Parathyroid adenoma (tissue), 2 donors: ENCODE data around the gene TVP23C.
A peak's percentile ranks its signal among the peaks of the same experiment; 100 is the strongest.
"Not testable (repeated sequence)": the region's sequence is repeated elsewhere in the genome, so short reads cannot be mapped to it uniquely, and the experiment has no call there.

Experiments used
- H2AFZ ChIP-seq: fragments of 300-600 bp; sonication (generic); one replicate; pipeline ENCODE4 v1.7.0; 2017; ENCODE audit warnings: antibody characterized with exemption, mild to moderate bottlenecking
- H3K27ac ChIP-seq: fragments of 300-600 bp; sonication (generic); one replicate; pipeline ENCODE4 v1.7.0; 2017
- H3K27me3 ChIP-seq: fragments of 300-600 bp; sonication (generic); one replicate; pipeline ENCODE4 v1.7.0; 2017; ENCODE audit warnings: low read length; ENCODE audit not compliant: control insufficient read depth, insufficient read depth
- H3K36me3 ChIP-seq: fragments of 300-600 bp; sonication (generic); one replicate; pipeline ENCODE4 v1.7.0; 2017; ENCODE audit warnings: low read length; ENCODE audit not compliant: control insufficient read depth, insufficient read depth
- H3K4me1 ChIP-seq: fragments of 300-600 bp; sonication (generic); one replicate; pipeline ENCODE4 v1.7.0; 2017; ENCODE audit warnings: control low read depth
- H3K4me2 ChIP-seq: fragments of 300-600 bp; sonication (generic); one replicate; pipeline ENCODE4 v1.7.0; 2017; ENCODE audit warnings: low read length
- H3K4me3 ChIP-seq: fragments of 300-600 bp; sonication (generic); one replicate; pipeline ENCODE4 v1.7.0; 2017; ENCODE audit warnings: low read depth, low read length
- H3K79me2 ChIP-seq: fragments of 300-600 bp; sonication (generic); one replicate; pipeline ENCODE4 v1.7.0; 2017; ENCODE audit warnings: control low read depth
- H3K9ac ChIP-seq: fragments of 300-600 bp; sonication (generic); one replicate; pipeline ENCODE4 v1.7.0; 2017; ENCODE audit warnings: mild to moderate bottlenecking
- H3K9me3 ChIP-seq: fragments of 300-600 bp; sonication (generic); one replicate; pipeline ENCODE4 v1.7.0; 2017; ENCODE audit warnings: low read length; ENCODE audit not compliant: control insufficient read depth
- TF ChIP-seq, protein P1 (sequence below): fragments of 300-600 bp; sonication (generic); IDR thresholded peaks from one replicate; pipeline ENCODE4 v1.7.0; 2017; ENCODE audit warnings: antibody characterized with exemption, mild to moderate bottlenecking
- donor health status: primary hyperparathyroidism.

The TVP23C gene

DNA sequence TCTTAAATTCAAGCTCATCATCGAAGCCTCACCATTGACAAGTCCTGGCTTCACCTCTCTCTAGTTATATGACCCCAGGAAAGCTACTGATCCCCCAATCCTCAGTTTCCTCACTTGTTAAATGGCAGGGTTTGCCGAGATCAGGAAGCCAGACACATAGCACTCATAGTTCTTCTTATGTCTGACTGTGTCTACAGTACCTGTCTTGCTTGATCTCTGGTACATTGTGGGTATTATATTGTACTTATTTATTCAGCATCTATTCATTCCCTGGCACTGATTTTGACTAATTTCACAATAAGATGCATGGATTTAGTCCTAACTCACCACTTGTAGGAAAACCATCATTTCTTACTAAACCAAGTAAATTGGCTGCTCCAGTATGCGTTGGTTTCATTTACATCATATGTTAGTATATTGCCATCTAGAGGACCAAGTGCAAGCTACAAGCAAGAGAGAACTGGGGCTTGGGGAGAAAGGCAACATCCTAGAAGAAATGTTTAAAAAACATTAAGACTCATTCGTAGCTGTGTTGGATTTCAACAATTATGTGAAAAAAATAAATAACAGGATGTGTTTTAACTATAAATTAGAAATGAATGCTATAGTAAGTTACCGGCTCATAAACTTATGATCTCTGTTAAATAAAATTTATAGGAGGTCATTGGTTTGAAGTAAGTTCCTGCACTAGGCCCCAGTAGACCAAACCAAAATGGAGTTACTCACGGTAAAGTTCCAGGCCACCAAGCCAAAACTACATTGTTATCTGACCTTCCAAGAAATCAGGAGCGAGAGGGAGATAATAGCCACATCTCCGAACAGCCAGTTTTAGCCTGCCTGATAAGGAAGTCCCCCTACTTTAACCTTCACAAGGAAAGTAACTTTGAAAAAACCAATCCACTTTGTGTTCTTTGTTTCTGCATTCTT is 36.7 kb downstream of the TVP23C start:
- H3K27me3 ChIP-seq, H3K79me2 ChIP-seq, H3K27ac ChIP-seq, H2AFZ ChIP-seq, H3K36me3 ChIP-seq, H3K4me2 ChIP-seq, H3K4me3 ChIP-seq, H3K9me3 ChIP-seq, H3K9ac ChIP-seq, H3K4me1 ChIP-seq: not testable (repeated sequence)
- TF ChIP-seq, protein P1, sequence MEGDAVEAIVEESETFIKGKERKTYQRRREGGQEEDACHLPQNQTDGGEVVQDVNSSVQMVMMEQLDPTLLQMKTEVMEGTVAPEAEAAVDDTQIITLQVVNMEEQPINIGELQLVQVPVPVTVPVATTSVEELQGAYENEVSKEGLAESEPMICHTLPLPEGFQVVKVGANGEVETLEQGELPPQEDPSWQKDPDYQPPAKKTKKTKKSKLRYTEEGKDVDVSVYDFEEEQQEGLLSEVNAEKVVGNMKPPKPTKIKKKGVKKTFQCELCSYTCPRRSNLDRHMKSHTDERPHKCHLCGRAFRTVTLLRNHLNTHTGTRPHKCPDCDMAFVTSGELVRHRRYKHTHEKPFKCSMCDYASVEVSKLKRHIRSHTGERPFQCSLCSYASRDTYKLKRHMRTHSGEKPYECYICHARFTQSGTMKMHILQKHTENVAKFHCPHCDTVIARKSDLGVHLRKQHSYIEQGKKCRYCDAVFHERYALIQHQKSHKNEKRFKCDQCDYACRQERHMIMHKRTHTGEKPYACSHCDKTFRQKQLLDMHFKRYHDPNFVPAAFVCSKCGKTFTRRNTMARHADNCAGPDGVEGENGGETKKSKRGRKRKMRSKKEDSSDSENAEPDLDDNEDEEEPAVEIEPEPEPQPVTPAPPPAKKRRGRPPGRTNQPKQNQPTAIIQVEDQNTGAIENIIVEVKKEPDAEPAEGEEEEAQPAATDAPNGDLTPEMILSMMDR, result peak; percentile 61

DNA sequence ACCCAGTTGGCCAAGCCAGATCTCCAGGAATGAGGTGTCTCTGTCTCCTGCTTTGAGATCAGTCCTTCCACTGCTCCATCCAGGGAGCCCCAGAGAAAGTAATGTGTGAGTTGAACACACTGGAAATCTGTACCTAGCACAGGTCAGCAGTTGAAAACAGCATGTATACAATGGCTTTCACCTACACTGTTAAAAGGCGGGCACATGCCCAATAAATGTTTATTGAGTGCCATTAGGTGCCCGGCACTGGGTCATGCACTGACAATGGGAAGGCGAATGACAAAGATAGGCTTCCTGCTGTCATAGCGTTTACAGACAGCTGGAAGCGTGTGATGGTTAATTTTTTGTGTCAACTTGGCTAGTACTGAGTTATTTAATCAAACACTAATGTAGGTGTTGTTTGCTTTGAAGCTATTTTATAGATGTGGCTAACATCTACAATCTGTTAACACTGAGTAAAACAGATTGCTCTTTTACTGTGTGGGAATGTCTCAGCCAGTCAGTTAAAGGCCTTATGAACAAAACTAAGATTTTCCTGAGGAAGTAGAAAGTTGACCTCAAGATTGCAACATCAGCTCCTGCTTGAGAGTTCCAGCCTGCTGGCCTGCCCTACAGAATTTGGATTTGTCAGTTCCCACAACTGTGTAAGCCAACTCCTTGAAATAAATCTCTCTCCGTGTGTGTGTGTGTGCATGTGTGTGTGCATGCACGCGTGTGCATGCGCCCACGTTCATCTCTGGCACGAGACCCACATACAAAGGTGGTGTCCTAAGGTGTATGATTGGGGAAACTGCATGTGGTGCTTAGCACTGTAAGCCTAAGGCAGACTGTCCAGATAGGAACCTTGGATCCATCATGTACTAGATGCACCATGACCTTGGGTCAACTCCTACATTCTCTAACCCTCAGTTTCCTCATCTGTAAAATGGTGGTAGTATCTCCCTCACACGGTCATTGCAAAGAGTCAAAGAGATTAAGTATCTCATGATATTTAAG is 38.0 kb downstream of the TVP23C start:
- H3K79me2 ChIP-seq, H3K4me2 ChIP-seq, H3K4me3 ChIP-seq, H2AFZ ChIP-seq, H3K9me3 ChIP-seq, H3K4me1 ChIP-seq, H3K27me3 ChIP-seq, H3K27ac ChIP-seq, H3K9ac ChIP-seq, H3K36me3 ChIP-seq: not testable (repeated sequence)

DNA sequence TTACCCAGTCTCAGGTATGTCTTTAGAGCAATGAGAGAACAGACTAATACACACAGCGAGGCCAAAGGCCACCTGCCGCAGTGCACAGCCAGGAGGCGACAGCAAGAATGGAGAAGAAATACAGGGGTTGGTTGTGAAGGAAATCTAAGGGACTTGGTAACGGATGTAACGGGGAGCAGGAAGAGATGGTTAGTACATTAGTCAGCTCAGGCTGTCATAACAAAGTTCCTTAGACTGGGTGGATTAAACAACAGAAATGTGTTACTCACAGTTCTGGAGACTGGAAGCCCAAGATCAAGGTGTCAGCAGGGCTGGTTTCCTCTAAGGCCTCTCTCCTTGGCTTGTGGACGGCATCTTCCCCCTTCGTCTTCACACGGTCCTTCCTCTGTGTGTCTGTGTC is 47.1 kb downstream of the TVP23C start:
- Histone ChIP-seq H3K9ac (no peak overlapping the region), H3K4me1 (no peaks in the 10 kb centered on the region), H3K27me3 (no peaks in the 10 kb centered on the region), H3K79me2 (peaks cover 5% of the 10 kb centered on the region), H2AFZ (no peak overlapping the region), H3K27ac (no peak overlapping the region), H3K36me3 (no peaks in the 10 kb centered on the region), H3K4me2 (no peak overlapping the region), H3K9me3 (no peaks in the 10 kb centered on the region), H3K4me3 (no peak overlapping the region)
- TF ChIP-seq, protein P1, result no peak

DNA sequence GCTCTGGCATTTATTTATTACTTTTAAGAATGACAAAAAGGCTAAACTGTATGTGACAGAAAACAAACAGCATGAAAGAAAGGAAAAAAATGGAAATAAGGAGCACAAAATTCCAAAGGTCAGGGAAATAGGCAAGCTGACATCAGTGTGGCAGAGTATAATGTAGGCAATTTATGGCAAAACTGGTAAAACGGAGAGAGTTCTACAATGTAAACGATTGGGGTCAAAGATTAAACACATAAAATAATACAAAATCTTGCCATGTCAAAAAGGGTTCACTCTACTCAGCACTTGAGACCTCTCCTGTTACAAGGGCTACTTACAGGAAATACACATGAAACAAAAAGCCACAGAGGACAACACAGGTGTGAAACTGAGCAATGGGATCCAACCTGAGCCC is 48.8 kb downstream of the TVP23C start:
- H3K36me3 ChIP-seq, result no peaks in the 10 kb centered on the region
- H3K79me2 ChIP-seq, result peaks cover 2% of the 10 kb centered on the region
- no peak overlapping the region for H2AFZ ChIP-seq
- H3K27me3 ChIP-seq, result no peaks in the 10 kb centered on the region
- no peak overlapping the region for H3K4me3 ChIP-seq
- TF ChIP-seq, protein P1, result no peak
- no peak overlapping the region for H3K4me2 ChIP-seq
- no peak overlapping the region for H3K9ac ChIP-seq
- H3K9me3 ChIP-seq, result no peaks in the 10 kb centered on the region
- H3K27ac ChIP-seq, result no peak overlapping the region
- H3K4me1 ChIP-seq, result no peaks in the 10 kb centered on the region

DNA sequence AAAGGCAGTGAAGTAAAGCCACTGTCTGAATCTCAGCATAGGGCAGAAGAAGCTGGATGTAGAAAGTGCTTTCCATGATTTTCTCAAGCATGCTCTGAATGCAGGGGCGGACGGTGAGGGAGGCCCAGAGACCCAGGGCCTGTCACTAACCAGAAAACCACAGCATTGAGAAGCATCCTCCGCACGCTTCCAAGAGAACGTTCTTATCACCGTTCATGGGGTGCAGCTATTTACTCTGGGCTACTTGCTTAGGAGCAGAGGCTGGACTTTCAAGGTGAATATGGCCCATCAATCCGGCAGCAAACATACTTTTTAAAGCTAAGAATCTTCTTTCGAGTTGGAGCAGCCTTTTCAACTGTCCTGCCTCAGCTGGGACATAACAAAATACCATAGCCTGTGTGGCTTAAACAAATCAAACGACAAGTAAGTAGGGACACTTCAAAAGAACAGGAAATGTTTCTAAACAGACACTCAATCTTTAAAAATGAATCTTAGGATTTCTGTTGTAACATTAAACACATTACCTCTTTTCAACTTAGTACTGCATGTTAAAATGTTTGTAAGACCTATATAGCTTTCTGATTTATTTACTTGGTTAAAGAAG is 49.3 kb downstream of the TVP23C start:
- Histone ChIP-seq H3K4me2 (no peak overlapping the region), H3K4me1 (no peaks in the 10 kb centered on the region), H3K9me3 (no peaks in the 10 kb centered on the region), H3K79me2 (no peaks in the 10 kb centered on the region), H2AFZ (no peak overlapping the region), H3K27me3 (no peaks in the 10 kb centered on the region), H3K36me3 (no peaks in the 10 kb centered on the region), H3K27ac (no peak overlapping the region), H3K4me3 (no peak overlapping the region), H3K9ac (no peak overlapping the region)
- TF ChIP-seq, protein P1, result no peak
